CD4-positive, alpha-beta T cell treated with Interleukin-12 subunit alpha and Interleukin-12 subunit beta, for 1 hour (primary cell): ENCODE data around the gene SPATA13.
"Not testable (repeated sequence)": the region's sequence is repeated elsewhere in the genome, so short reads cannot be mapped to it uniquely, and the experiment has no call there.

Experiments
- DNase-seq: peaks from one replicate; pipeline ENCODE4 v3.0.0-alpha.2; 2020

SPATA13 gene

DNA sequence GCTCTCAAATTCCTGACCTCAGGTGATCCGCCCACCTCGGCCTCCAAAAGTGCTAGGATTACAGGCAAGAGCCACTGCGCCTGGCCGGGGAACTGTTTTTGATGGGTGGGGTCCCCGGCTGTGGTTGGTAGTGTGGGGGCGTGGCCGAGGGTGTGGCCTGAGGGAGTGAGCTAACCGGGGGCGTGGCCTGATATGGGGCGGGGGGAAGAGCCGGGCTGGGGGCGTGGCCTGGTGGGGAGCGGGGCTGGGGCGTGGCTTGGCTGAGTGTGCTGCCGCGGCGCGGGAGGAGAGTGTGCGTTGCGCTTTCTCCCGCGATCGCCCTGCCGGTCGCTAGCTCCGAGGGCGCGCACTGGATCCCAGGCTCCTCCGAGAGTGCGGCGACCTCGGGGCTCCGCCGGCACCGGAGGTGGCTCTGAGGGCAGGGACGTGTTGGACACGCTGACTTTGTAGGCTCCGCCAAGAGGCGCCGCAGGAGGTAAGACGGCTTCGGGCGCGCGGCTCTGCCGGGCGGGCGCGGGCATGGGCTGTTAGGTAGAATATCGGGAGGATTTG, at the start of gene SPATA13:
SPATA13 (plus strand) TSS at position 263 of the 552 bp plus-strand sequence. CDS start 62,210 bp downstream, outside the sequence.
- peak; percentile 93 for DNase-seq

- no peak for DNase-seq
Observed at GRCh38 chr13:24112791-24113190, 47.7 kb upstream of the SPATA13 start.

- no peak for DNase-seq
Observed at GRCh38 chr13:24115671-24116070, 44.8 kb upstream of the SPATA13 start.

GRCh38 chr13:24116131-24116530, 44.4 kb upstream of the SPATA13 start:
- no peak for DNase-seq

- no peak for DNase-seq
Observed at GRCh38 chr13:24118576-24118975, 41.9 kb upstream of the SPATA13 start.

- no peak for DNase-seq
Observed at GRCh38 chr13:24119626-24120508, 40.7 kb upstream of the SPATA13 start.

GRCh38 chr13:24122045-24122444, 38.5 kb upstream of the SPATA13 start:
- not testable (repeated sequence) for DNase-seq

DNA sequence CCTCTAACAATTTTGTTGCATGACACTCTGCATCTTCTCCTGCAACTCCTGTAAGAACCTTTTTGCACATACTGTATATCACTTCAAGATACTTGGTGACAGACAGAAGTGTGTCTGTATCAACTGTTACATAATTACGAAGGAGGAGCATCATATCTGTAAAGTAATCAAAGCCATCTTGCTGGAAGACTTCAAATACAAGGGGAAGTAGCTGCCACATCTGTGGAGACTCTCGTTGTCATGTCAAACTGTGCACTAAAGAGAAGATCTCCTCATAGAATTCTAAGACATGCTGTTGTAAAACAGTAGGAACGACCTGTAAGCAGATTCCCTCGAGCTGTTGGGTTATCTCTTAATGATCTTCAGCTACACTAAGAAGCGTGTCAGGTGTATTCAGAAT, 38.0 kb upstream of the SPATA13 start:
- no peak for DNase-seq

DNA sequence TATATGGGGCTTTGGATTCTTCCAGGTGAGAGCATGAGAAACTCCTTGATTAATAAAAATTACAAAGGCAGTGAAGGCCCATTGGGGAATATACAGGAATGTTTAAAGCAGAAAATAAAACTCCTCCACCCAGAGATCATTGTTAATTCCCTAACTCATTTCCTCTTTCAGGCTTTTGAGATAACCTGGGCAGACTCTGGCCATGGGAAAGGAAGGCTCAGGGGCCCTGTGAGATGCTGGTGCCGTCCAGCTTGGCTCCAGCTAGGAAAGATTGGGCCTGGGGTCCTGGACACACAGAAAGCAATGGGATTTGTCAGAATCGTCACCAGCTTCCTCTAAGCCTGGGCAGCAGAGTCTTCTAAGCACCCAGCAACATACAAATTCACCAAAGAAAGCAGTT, 36.8 kb upstream of the SPATA13 start:
- no peak for DNase-seq

DNA sequence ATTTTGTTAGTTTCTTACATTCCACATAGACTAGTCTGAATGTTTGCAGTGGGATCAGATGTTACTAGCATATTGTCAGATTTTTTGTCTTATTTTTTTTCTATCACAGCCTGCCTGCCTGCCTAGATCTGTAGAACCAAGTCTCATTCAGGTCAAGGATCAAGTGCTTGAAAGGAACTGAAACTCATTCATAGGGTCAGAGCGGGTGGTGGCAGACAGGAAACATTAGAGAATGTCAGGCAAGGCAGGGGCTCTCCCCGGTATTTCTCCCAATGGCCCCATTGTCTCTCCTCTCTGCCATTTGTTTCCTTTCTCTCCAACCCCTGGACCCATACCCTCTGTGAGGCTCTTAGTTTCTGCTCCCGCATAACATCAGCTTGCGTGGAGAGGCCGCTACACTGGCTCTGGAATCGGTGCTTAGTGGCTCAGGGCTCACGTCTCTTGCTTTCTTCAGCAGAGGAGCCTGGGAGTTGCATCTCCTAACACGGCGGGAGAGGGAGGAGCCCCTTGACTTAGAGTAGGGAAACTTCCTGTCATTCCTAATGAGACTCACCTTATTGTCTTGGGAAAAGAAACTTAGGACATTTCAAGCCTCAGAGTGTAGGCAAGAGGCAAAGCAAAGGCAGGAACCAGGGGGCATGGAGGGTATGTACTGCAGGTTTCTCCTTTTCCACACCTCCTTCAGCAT, 35.6 kb upstream of the SPATA13 start:
- DNase-seq, result no peak

GRCh38 chr13:24127116-24127631, 33.3 kb upstream of the SPATA13 start:
- DNase-seq, result no peak

DNA sequence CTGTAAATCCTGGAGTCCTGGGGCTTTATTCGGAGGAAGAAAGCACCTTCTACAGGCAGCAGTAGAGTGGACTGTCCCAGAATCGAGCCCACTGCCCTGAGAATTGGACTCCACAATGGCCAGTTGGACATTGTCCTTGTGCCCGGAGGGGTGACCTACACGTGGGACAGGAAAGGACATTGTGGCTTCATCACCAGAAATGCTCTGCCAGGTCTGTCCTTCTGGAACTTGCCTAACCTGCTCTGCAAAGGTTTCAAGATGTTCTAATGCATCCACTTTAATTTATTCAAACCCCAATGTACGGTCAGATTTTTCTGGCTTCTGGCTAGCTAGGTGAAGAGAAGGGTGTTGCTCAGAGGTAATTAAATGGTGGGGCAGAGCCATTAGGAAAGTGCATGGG, 32.4 kb upstream of the SPATA13 start:
- DNase-seq, result no peak

GRCh38 chr13:24128962-24129361, 31.6 kb upstream of the SPATA13 start:
- DNase-seq, result no peak

DNA sequence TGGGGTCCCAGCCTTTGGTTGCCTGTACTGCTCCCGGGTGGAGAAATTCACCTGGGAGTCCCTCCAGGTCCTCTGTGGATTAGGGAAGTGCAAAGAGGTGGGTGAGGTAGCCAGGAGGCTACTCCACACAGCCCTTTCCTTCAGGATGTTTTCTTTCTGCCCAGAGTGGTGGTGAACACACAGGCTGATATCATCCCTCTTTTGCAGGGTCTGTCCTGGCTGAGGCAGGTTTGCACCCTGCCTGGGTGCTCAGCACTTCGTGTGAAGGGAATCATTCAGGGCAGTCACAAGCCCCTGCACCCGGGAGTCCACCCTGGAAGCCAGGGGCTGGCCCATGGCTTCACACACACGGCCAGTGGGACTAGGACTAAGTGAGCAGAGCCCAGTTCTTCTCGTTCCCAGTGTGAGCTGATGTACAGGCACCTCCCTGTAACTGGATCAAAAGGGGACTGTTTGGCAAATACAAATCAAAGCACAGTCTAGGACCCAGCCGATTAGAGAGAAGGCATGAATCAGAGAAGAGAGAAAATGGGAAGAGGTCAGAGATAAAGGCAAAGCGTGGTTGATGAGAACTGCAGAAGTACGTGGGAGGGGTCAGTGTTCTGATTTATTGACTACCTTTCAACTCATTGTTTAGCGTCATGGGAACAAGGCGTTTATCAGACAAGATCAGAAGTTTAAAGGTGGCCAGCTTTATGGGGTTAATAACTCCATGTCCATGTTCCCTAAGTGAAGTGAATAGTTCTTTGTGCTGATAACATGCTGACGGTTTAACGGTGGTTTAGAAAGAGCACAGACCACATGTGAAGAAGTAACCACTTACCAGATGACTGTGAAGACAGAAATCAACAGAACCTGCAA, 30.4 kb upstream of the SPATA13 start:
- no peak for DNase-seq

- DNase-seq, result no peak
Observed at GRCh38 chr13:24131749-24132148, 28.8 kb upstream of the SPATA13 start.

DNA sequence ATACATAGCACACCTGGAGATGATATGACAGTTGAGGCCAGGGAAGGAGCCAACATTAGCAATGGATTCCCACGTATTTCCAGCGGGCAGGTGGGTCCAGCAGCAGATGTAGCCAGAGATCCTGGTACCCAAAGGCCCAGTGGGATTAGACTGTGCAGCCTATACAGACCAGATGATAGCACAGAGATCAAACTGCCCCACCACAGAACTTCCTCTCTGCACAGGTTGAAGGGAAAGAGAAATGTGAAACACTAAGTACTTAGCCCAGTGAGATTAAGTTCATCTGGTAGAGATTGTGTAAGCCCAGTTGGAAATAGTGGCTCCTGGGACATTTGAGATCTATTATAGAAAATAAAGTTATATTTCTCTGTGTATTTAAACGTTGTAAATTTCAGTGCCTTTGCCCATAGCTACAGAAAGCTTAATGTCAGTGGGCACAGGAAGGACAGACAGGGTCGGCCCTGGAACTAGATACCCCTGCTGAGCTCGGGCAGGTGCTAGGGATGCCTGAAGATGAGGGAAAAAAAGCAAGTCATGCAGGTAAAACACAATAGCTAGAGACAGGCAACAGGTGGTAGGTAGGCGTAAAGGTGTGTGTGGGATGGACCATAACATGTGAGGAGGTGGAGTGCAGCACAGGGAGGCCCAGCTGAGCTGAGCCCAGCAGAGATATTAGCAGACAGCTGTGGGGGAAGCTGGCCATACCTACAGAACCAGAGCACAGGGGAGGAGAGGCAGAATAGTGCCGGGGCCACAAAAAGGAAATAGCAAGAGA, 27.3 kb upstream of the SPATA13 start:
- DNase-seq, result no peak

DNA sequence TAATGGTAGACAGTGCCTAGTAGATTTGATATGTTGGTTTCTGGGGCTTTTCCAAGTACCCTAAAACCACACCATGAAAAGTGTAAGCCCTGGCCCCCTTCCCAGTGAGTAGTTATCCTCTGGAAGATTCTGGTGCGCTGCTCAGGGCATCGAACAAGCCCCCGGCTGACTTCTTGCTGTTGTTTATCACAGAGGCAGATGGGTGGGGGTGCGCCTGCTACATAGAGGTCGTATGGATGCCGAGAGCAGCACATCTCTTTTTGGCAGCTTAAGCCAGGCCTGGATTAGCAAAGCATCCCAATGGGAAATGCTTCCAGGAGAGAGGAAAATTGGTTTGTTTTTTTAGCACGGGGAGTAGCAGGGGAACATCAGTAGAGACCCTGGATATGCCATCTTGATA, 26.3 kb upstream of the SPATA13 start:
- DNase-seq, result no peak

DNA sequence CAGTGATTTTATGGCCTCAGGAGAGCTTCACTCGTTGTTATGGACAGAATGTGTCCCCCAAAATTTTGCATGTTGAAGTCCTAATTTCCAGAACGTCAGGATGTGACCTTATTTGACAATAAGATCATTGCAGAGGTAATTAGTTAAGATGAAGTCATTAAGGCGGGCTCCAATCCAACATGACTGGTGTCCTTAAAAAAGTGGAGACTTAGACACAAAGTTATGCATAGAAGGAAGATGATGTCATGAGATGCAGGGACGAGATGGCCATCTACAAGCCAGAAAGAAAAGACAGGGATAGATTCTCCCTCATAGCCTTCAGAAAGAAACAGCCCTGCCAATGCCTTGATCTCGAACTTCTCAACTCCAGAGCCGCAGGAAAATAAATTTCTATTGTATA, 25.8 kb upstream of the SPATA13 start:
- no peak for DNase-seq

DNA sequence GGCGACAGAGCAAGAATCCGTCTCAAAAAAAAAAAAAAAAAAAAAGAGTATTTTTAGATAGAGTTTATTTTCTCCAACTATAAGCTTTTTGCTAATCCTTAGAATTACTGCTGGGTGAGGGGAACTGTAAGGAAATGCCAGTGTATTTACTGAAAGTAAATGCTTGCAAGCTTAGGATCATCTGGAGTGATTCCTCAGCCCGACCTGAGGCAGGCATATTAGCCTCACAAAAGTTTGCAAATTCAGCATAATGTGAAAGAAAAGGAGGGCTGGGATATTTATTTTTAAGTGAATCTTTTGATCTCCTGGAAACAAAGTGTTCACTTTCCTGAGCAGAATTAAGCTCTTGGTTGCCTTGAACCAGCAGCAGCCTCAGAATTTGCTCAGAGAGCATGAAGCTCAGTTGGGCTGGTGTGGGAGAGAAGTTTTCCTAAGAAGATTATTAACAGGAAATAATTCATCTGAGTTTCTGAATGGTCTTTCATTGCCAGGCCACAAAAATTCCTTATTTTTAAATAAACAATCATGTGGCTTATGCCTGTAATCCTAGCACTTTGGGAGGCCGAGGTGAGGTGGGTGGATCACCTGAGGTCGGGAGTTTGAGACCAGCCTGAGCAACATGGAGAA, 24.7 kb upstream of the SPATA13 start:
- no peak for DNase-seq

- DNase-seq, result no peak
Observed at GRCh38 chr13:24138911-24139310, 21.6 kb upstream of the SPATA13 start.

DNA sequence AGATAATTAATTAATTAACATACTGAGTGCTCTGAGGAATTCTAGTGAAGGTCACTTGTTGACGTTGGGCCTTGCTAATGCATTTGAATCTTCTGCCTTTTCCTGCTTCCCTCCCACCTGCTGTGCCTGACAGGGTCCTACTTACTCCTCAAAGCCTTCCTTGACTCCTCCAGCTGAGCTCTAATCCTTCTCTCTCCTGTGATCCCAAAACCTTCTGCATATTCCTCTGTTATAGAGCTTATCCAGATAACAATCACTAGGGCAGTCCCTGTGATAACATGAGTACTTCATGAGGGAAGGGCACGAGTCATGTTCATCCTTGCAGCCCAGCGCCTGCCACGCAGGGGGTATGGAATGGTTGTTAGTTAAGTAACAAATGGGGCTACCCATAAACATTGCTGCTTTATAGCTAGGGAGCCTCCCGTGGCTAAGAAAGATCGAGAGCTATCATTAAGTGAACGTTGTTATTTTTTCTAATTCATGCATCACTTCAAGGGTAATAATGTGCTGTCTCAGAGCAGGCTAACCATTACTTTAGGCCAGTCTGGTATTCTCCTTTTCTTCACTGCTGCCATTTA, 19.1 kb upstream of the SPATA13 start:
- no peak for DNase-seq
